Superior temporal gyrus (tissue), 1 donor: ENCODE measurements around the gene LATS1.
A peak's percentile ranks its signal among the peaks of the same experiment; 100 is the strongest.
"Not testable (repeated sequence)": the region's sequence is repeated elsewhere in the genome, so short reads cannot be mapped to it uniquely, and the experiment has no call there.

Experiments used
- DNase-seq: peaks from one replicate; pipeline ENCODE4 v3.0.0-alpha.2; 2016; ENCODE audit errors: extremely low spot score

The LATS1 gene

GRCh38 chr6:149717588-149718458 is at the start of gene LATS1:
TSS of gene LATS1 (minus strand) at chr6:149718101. CDS start at chr6:149702126, 15,975 bp downstream.
- DNase-seq = peak; percentile 90

GRCh38 chr6:149766156-149766769 is 48.4 kb upstream of the LATS1 start:
- DNase-seq = no peak

GRCh38 chr6:149763866-149764265 is 46.0 kb upstream of the LATS1 start:
- DNase-seq = no peak

GRCh38 chr6:149761438-149761837 is 43.5 kb upstream of the LATS1 start:
- no peak for DNase-seq

- DNase-seq = no peak
These were observed 38.3 kb upstream of the LATS1 start for GRCh38 chr6:149756261-149756636.

- peak; percentile 69 for DNase-seq
These were observed 37.7 kb upstream of the LATS1 start for GRCh38 chr6:149755300-149756260.

GRCh38 chr6:149754548-149754947 is 36.6 kb upstream of the LATS1 start:
- DNase-seq = no peak

- not testable (repeated sequence) for DNase-seq
These were observed 35.4 kb upstream of the LATS1 start for GRCh38 chr6:149753374-149753637.

GRCh38 chr6:149752600-149753373 is 34.9 kb upstream of the LATS1 start:
- DNase-seq = no peak

GRCh38 chr6:149751920-149752319 is 34.0 kb upstream of the LATS1 start:
- not testable (repeated sequence) for DNase-seq

GRCh38 chr6:149751239-149751638 is 33.3 kb upstream of the LATS1 start:
- no peak for DNase-seq

GRCh38 chr6:149750136-149750609 is 32.3 kb upstream of the LATS1 start:
- DNase-seq = peak; percentile 32

GRCh38 chr6:149749594-149750135 is 31.8 kb upstream of the LATS1 start, which contains the start of gene PCMT1:
TSS of gene PCMT1 (plus strand) at chr6:149749741. CDS start at chr6:149749902, 161 bp downstream.
- DNase-seq = peak; percentile 92

GRCh38 chr6:149749082-149749593 is 31.2 kb upstream of the LATS1 start:
- DNase-seq = not testable (repeated sequence)

- peak; percentile 97 for DNase-seq
These were observed 28.4 kb upstream of the LATS1 start, which contains the start of gene NUP43 for GRCh38 chr6:149746147-149746946. TSS of gene NUP43 (minus strand) at chr6:149746529. CDS start at chr6:149746495, 34 bp downstream.

- not testable (repeated sequence) for DNase-seq
These were observed 27.4 kb upstream of the LATS1 start for GRCh38 chr6:149745252-149745651.

- DNase-seq = no peak
These were observed 17.0 kb upstream of the LATS1 start for GRCh38 chr6:149734915-149735314.

GRCh38 chr6:149733089-149733720 is 15.3 kb upstream of the LATS1 start:
- DNase-seq = no peak

GRCh38 chr6:149729824-149730223 is 11.9 kb upstream of the LATS1 start:
- no peak for DNase-seq
